ENCODE results near the gene SLC39A12. TPM values are rescaled to one million over a fixed set of nuclear protein-coding genes. Genes with fewer than 3 reads are reported as not detected.
"Not testable (repeated sequence)": the region's sequence is repeated elsewhere in the genome, so short reads cannot be mapped to it uniquely, and the experiment has no call there.

The SLC39A12 gene
- not detected in 2 replicates for total RNA-seq (2014; rRNA removed; shearing (Covaris generic))

DNA sequence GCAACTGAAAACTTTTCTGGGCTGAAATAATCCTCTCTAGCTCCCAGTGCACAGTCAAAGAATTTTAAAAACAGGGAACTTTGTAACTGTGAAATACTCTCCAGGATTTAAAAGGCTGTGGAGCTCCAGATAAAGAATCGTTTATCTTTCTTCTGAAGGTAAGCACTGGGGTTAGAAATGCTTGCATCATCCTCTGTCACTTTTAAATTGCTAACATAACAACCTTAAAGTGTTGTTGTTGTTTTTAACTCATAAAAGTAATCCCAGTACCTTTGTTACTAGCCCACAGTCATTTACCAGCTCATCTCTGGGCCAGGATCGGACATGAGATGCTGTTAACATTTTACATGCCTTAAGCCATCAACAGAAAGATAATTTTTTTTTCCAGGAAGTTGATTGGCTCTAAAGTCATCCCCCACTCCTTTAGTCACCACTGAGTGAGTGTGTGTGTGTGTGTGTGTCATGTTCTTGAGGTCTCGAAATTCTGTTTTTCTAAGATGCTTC is at the start of gene SLC39A12:
Gene SLC39A12 (plus strand): TSS at position 51 of the 504 bp plus-strand sequence. CDS start 1,359 bp downstream, outside the sequence.
- peak; percentile 45 for DNase-seq (ENCODE audit: low read depth)

DNA sequence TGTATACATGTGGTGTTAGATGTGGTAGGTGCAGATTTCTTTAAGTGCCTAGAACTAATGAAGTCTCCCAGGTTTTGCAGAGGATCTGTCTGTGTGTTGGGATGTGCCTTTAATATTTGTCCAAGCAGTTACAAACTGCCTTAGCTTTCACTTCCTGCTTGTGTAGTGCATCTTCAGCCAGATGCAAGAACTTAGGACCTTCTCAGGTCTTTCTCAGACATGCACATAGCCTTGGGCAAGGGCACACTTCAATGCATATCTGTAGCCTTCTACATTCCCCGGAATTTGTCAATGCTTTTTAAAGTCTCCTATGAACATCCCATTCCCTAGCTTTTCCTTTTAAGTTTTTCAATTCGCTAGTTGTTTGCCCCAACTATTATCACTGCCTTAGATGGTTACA is 47.2 kb upstream of the SLC39A12 start:
- DNase-seq (ENCODE audit: low read depth): no peak

DNA sequence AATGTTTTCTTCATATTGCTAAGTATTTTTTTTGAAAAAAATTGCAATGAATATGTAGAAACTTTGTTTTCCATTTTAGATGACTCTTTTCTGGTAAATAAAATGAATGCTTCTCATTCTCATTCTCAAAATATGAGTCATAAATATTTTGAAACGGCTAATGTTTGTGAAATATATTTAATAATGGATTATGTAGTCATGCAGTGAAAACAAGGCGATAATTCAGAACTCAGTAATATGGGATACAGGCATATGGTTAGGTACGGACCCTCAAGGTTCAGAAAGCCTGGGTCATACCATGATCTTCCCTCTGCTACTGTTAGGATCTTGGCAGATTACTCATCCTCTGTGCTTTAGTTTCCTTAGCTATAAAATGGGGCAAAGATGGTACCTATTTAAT is 46.2 kb upstream of the SLC39A12 start:
- DNase-seq (ENCODE audit: low read depth): no peak

DNA sequence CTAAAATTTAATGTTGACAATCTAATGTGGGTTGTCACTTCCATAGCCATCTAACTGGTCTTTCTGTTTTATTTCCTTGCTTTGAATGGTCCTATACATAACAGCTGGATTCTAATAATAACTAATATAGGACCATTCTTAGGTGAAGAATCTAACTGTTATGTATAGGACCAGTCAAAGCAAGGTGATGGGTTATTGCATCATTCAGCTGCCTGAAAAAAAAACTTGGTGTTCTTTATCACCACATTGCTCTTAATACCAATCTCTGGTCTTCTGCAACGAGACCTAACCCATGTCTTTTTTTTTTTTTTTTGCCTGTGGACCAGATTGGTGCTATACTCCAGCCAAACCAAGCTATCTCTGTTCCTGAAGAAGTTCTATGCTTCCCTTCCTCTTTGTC is 45.7 kb upstream of the SLC39A12 start:
- no peak for DNase-seq (ENCODE audit: low read depth)

GRCh38 chr10:17907641-17908040 is 44.1 kb upstream of the SLC39A12 start:
- DNase-seq (ENCODE audit: low read depth): no peak

GRCh38 chr10:17910125-17910789 is 41.5 kb upstream of the SLC39A12 start:
- DNase-seq (ENCODE audit: low read depth): peak; percentile 30

DNA sequence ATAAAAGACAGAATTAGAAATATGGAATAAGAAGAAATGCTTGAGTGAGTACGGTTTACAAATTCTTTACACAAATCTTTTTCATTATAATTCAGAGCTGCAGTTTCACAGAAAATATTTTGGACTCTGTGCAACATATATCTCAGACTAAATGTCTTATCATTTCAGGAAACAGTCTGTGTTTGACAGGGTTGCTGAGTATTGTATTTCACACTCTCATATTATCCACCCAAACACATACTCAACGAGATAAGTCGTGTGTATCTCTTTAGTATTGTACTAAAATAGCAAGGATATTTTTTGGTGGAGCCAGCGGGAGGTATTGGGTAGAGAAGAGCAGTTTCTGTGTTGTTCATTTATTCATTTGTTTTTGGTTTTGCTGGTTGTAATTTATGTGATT is 39.0 kb upstream of the SLC39A12 start:
- no peak for DNase-seq (ENCODE audit: low read depth)

- no peak for DNase-seq (ENCODE audit: low read depth)
Measured at GRCh38 chr10:17913604-17914003, 38.1 kb upstream of the SLC39A12 start.

DNA sequence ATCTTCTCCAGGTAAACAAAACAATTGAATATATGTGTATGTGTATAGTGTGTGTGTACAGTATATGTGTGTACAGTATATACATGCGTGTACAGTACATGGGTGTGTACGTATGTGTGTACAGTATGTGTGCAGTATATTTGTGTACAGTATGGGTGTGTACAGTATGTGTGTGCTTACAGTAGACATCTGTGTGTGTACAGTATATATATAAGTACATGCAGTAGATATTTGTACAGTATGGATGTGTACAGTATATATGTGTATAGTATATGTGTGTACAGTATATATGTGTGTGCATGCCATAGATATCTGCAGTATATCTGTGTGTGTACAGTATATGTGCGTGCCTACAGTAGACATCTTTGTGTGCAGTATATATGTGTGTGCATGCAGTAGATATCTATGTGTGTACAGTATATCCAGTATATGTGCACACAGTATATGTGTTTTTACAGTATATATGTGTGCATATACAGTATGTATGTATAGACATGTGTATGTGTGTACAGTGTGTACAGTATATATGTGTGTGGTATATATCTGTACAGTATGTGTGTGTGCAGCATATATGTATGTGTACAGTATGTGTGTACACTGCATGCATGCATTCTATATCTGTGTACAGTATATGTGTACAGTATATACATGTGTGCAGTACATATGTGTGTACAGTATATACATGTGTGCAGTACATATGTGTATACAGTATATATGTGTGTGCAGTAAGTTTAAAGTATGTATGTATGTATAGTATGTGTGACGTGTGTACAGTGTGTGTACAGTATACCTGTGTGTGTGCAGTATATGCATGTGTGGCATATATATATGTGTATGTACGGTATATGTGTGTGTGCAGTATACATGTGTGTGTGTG is 37.3 kb upstream of the SLC39A12 start:
- no peak for DNase-seq (ENCODE audit: low read depth)

DNA sequence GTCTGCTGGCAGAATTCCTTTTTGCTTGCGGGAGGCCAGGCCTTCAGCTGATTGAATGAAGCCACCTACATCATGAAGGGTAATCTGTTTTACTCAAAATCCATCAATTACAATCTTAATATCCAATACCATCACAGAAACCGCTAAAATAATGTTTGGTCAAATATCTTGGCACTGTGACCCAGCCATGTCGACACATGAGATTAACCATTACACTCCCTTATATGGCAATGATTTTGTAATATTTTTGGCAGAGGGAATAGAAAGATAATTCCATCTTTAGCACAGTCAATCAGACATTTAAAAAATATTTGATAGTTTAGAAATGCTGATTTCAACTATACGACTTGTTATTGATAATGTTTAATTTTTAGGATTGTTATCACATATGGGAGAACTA is 36.5 kb upstream of the SLC39A12 start:
- no peak for DNase-seq (ENCODE audit: low read depth)

DNA sequence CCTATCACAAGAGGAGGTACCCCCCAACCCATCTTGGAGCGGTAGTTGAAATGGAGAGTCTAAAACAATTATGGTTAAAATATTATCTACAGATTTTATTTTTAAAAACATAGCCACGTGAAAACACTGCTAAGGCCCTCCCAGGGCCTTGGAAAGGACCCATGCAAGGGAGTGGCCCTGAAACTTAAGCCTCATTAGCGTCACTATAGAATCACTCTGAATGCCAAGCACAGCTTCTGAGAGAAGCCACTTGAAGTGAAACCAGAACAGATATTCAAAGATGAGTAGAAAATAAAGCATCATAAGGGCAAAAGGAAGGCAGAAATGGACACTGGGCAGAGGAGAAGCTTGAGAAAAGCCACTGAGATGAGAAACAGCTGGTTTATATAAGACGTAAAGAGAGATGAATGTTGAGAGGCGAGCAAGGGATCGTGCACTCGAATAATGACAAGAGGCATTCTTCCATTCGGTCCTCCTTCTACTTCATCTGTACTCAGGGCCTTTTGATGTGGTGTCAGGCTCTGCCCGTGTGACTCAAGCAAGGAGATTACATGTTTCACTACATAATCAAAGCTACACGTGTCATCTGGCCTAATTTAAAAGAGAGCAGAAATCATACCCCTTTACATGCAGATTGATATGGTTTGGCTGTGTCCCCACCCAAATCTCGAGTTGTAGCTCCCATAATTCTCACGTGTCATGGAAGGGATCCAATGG is 33.4 kb upstream of the SLC39A12 start:
- DNase-seq (ENCODE audit: low read depth): no peak

GRCh38 chr10:17921378-17921777 is 30.3 kb upstream of the SLC39A12 start:
- no peak for DNase-seq (ENCODE audit: low read depth)

GRCh38 chr10:17923728-17924127 is 28.0 kb upstream of the SLC39A12 start:
- peak; percentile 75 for DNase-seq (ENCODE audit: low read depth)

GRCh38 chr10:17943033-17943745 is 8.5 kb upstream of the SLC39A12 start:
- DNase-seq (ENCODE audit: low read depth): no peak

DNA sequence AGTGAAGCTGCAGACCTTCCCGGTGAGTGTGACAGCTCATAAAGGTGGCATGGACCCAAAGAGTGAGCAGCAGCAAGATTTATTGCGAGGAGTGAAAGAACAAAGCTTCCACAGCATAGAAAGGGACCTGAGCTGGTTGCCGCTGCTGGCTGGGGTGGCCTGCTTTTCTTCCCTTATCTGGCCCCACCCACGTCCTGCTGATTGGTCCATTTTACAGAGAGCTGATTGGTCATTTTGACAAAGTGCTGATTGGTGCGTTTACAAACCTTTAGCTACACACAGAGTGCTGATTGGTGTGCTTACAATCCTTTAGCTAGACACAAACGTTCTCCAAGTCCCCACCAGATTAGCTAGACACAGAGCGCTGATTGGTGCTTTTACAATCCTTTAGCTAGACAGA is 1.4 kb upstream of the SLC39A12 start:
- not testable (repeated sequence) for DNase-seq (ENCODE audit: low read depth)

GRCh38 chr10:17950726-17951125 is 992 bp upstream of the SLC39A12 start:
- no peak for DNase-seq (ENCODE audit: low read depth)

- not testable (repeated sequence) for DNase-seq (ENCODE audit: low read depth)
Measured at GRCh38 chr10:17954372-17954771, 2.7 kb downstream of the SLC39A12 start.

GRCh38 chr10:17954861-17955260 is 3.1 kb downstream of the SLC39A12 start:
- no peak for DNase-seq (ENCODE audit: low read depth)

GRCh38 chr10:17958049-17958448 is 6.3 kb downstream of the SLC39A12 start:
- DNase-seq (ENCODE audit: low read depth): no peak

GRCh38 chr10:17959870-17960269 is 8.2 kb downstream of the SLC39A12 start:
- DNase-seq (ENCODE audit: low read depth): no peak
